ENCODE measurements around the gene RNF144B.
"Not testable (repeated sequence)": the region's sequence is repeated elsewhere in the genome, so short reads cannot be mapped to it uniquely, and the experiment has no call there.

Gene RNF144B

DNA sequence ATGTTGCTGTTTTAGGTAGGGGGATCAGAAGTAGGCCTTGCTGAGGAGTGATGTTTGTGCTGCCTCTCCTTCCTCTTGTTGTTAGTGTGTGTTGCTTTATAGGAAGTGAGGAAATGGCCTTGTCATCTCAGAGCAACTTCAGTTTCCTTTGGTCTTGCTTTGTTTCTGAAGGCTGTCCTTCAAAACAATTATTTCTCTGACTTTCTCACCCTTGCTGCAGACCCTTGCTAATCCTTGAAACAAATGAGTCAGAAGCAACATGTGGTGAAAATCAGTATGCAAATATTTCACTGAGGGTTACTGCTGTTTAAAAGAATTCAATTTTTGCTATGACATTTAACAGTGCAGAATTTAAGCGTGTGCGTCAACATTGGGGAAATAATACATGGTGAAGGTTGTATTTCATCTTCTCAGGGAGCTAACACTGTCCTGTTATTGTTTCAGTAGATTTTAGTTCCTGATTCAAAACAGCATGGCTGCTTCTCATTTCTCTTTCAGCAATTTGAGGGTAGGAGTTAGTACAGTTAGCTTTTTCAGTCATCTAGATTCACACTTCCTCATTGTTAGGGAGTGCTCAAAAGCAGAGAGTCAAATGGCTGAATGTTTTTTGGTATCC is 13.8 kb downstream of the RNF144B start:
- Histone ChIP-seq H3K27me3 (ENCODE audit: insufficient read depth, poor library complexity, severe bottlenecking) (no peaks in the 10 kb centered on the region), H3K4me3 (ENCODE audit: severe bottlenecking) (no peak overlapping the region), H3K4me1 (ENCODE audit: insufficient read depth, poor library complexity, severe bottlenecking) (peaks cover 12% of the 10 kb centered on the region), H3K27ac (ENCODE audit: poor library complexity, severe bottlenecking) (no peak overlapping the region), H3K9me3 (ENCODE audit: severe bottlenecking) (no peaks in the 10 kb centered on the region), H3K36me3 (ENCODE audit: low read depth) (peaks cover 14% of the 10 kb centered on the region; the same call in 1 of the 2 replicates)
- DNase-seq (ENCODE audit: low spot score) (no peak), ATAC-seq (ENCODE audit: low read depth) (no peak)
- TF ChIP-seq, protein P1, sequence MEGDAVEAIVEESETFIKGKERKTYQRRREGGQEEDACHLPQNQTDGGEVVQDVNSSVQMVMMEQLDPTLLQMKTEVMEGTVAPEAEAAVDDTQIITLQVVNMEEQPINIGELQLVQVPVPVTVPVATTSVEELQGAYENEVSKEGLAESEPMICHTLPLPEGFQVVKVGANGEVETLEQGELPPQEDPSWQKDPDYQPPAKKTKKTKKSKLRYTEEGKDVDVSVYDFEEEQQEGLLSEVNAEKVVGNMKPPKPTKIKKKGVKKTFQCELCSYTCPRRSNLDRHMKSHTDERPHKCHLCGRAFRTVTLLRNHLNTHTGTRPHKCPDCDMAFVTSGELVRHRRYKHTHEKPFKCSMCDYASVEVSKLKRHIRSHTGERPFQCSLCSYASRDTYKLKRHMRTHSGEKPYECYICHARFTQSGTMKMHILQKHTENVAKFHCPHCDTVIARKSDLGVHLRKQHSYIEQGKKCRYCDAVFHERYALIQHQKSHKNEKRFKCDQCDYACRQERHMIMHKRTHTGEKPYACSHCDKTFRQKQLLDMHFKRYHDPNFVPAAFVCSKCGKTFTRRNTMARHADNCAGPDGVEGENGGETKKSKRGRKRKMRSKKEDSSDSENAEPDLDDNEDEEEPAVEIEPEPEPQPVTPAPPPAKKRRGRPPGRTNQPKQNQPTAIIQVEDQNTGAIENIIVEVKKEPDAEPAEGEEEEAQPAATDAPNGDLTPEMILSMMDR (IDR thresholded peaks at IDR 0.05; ENCODE audit: poor library complexity, severe bottlenecking): no peak

DNA sequence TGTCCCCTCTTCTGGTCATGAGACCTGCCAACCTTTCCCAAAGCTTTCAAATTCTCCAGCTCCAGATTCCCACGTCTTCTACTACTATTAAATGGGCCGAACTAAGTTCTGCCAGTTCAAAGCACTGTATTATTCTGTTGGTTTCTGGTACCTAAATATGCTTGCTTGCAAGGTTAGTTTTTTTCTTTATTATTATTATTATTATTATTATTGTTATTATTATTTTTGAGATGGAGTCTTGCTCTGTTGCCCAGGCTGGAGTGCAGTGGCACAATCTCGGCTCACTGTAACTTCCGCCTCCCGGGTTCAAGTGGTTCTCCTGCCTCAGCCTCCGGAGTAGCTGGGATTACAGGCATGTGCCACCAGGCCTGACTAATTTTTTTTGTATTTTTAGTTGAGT is 17.8 kb downstream of the RNF144B start:
- not testable (repeated sequence) for H3K27me3 ChIP-seq (ENCODE audit: insufficient read depth, poor library complexity, severe bottlenecking); DNase-seq (ENCODE audit: low spot score); H3K9me3 ChIP-seq (ENCODE audit: severe bottlenecking); ATAC-seq (ENCODE audit: low read depth); H3K4me3 ChIP-seq (ENCODE audit: severe bottlenecking); H3K36me3 ChIP-seq (ENCODE audit: low read depth)
- Histone ChIP-seq H3K4me1 (ENCODE audit: insufficient read depth, poor library complexity, severe bottlenecking) (peaks cover 10% of the 10 kb centered on the region), H3K27ac (ENCODE audit: poor library complexity, severe bottlenecking) (peak overlapping the region; percentile 55)

GRCh38 chr6:18405477-18406293 is 18.5 kb downstream of the RNF144B start:
- Histone ChIP-seq H3K27me3 (ENCODE audit: insufficient read depth, poor library complexity, severe bottlenecking) (no peaks in the 10 kb centered on the region), H3K27ac (ENCODE audit: poor library complexity, severe bottlenecking) (peak overlapping the region; percentile 55), H3K4me1 (ENCODE audit: insufficient read depth, poor library complexity, severe bottlenecking) (peaks cover 17% of the 10 kb centered on the region), H3K36me3 (ENCODE audit: low read depth) (0 out of 2 replicates have a peak, but pooled peaks cover 9% of the 10 kb centered on the region), H3K4me3 (ENCODE audit: severe bottlenecking) (no peak overlapping the region), H3K9me3 (ENCODE audit: severe bottlenecking) (no peaks in the 10 kb centered on the region)
- DNase-seq (ENCODE audit: low spot score): no peak
- ATAC-seq (ENCODE audit: low read depth): peak; percentile 98
- TF ChIP-seq, protein P1 (IDR thresholded peaks at IDR 0.05; ENCODE audit: poor library complexity, severe bottlenecking): no peak

DNA sequence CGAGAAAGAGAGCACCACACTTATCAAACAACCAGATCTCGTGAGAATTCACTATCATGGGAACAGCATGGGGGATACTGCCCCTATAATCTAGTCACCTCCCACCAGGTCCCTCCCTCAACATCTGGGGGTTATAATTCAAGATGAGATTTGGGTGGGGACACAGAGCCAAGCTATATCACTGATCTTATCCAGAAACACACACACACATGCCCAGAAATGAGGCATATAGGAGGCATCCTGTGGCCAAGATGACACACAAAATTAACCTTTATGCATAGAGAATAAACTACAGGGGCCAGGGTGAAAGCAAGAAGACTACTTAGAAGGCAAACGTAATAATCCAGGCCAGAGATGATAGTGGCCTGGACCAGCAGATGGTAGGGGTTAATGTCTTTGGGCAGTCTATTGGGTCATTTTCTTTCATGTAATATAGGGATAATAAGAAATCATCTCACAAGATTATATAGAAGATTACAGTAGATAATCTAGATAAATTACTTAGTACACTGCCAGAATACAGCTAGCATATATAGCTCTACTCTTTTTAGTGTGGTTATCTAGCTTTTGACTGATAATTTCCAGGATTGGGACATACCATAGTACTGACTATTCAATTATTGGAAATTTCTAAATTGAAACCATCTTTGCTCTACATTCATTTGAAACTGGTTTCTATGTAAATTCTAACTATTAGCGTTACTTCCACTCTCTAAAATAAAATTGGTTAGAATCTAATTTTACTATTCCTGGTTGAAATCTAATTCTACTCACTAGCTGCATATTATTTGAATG is 20.0 kb downstream of the RNF144B start:
- peaks cover 18% of the 10 kb centered on the region for H3K4me1 ChIP-seq (ENCODE audit: insufficient read depth, poor library complexity, severe bottlenecking)
- H3K27me3 ChIP-seq (ENCODE audit: insufficient read depth, poor library complexity, severe bottlenecking): no peaks in the 10 kb centered on the region
- TF ChIP-seq, protein P1 (IDR thresholded peaks at IDR 0.05; ENCODE audit: poor library complexity, severe bottlenecking): no peak
- H3K9me3 ChIP-seq (ENCODE audit: severe bottlenecking): no peaks in the 10 kb centered on the region
- DNase-seq (ENCODE audit: low spot score) (no peak), ATAC-seq (ENCODE audit: low read depth) (no peak)
- 0 out of 2 replicates have a peak, but pooled peaks cover 9% of the 10 kb centered on the region for H3K36me3 ChIP-seq (ENCODE audit: low read depth)
- no peak overlapping the region for H3K4me3 ChIP-seq (ENCODE audit: severe bottlenecking)
- H3K27ac ChIP-seq (ENCODE audit: poor library complexity, severe bottlenecking): no peak overlapping the region

DNA sequence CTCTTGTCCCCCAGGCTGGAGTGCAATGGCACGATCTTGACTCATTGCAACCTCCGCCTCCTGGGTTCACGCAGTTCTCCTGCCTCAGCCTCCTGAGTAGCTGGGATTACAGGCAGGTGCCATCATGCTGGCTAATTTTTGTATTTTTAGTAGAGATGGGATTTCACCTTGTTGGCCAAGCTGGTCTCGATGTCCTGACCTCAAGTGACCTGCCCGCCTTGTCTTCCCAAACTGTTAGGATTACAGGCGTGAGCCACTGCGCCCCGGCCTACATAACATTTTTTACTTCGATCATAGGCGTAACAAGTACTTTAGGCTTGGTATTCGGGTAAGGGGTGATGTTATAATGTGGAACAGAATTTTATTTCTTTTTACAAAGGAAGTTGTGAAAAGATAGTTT is 22.5 kb downstream of the RNF144B start:
- not testable (repeated sequence) for ATAC-seq (ENCODE audit: low read depth); DNase-seq (ENCODE audit: low spot score); H3K9me3 ChIP-seq (ENCODE audit: severe bottlenecking); H3K36me3 ChIP-seq (ENCODE audit: low read depth); H3K27me3 ChIP-seq (ENCODE audit: insufficient read depth, poor library complexity, severe bottlenecking); H3K4me3 ChIP-seq (ENCODE audit: severe bottlenecking)
- Histone ChIP-seq H3K27ac (ENCODE audit: poor library complexity, severe bottlenecking) (peak overlapping the region; percentile 28), H3K4me1 (ENCODE audit: insufficient read depth, poor library complexity, severe bottlenecking) (peaks cover 18% of the 10 kb centered on the region)

Measured in RWPE2 (cell line).